CD14-positive monocyte (primary cell): Measurements from ENCODE around the gene DCLK1. TPM values are rescaled to one million over a fixed set of nuclear protein-coding genes. Genes with fewer than 3 reads are reported as not detected.

Experiments
- DNase-seq, 3 donors: peaks; one replicate each; pipeline ENCODE4 v3.0.0-alpha.2; 2011 to 2022
- H2AFZ ChIP-seq: 2 replicates; pipeline ENCODE4 v1.6.0; 2012; ENCODE audit warnings: mild to moderate bottlenecking, low read depth, low read length, inconsistent platforms; ENCODE audit not compliant: insufficient read depth, poor library complexity, severe bottlenecking
- H3K27ac ChIP-seq, 2 donors: 1 replicate in 1 of 2; 2 replicates in 1 of 2; pipeline ENCODE4 v1.5.1; 2012 to 2013; ENCODE audit warnings: low read length in 2 of 2, control low read depth in 1 of 2, inconsistent platforms in 1 of 2, low read depth in 1 of 2, mild to moderate bottlenecking in 1 of 2
- H3K27me3 ChIP-seq, 2 donors: one replicate each; pipeline versions ENCODE4 v1.6.0 to v1.6.1; 2011 to 2013; ENCODE audit warnings: low read length in 2 of 2; ENCODE audit not compliant: control insufficient read depth in 2 of 2, insufficient read depth in 2 of 2
- H3K36me3 ChIP-seq, 2 donors: replicated peaks in 1 of 2; 1 replicate in 1 of 2; 2 replicates in 1 of 2; pipeline versions ENCODE4 v1.5.1 to v1.6.1; 2012 to 2013; ENCODE audit warnings: low read length in 2 of 2, control low read depth in 1 of 2, inconsistent platforms in 1 of 2, mild to moderate bottlenecking in 1 of 2; ENCODE audit not compliant: insufficient read depth in 2 of 2, control insufficient read depth in 1 of 2
- H3K4me1 ChIP-seq, 2 donors: 1 replicate in 1 of 2; 2 replicates in 1 of 2; pipeline versions ENCODE4 v1.5.1 to v1.6.1; 2012 to 2013; ENCODE audit warnings: low read length in 2 of 2, control low read depth in 1 of 2, inconsistent platforms in 1 of 2, mild to moderate bottlenecking in 1 of 2, moderate library complexity in 1 of 2; ENCODE audit not compliant: insufficient read depth in 2 of 2, control insufficient read depth in 1 of 2
- H3K4me2 ChIP-seq: replicated peaks from 2 replicates; pipeline ENCODE3; 2012; ENCODE audit warnings: low read length, moderate library complexity, mild to moderate bottlenecking; ENCODE audit not compliant: poor library complexity, severe bottlenecking; ENCODE audit errors: extremely low read depth
- H3K4me3 ChIP-seq, 3 experiments: fragments of 200-600 bp in 1 of 3; sonication (generic) in 1 of 3; replicated peaks in 1 of 3; 1 replicate in 2 of 3; 2 replicates in 1 of 3; pipeline ENCODE4 v1.5.1; 2011 to 2013; ENCODE audit warnings: low read length in 3 of 3, mild to moderate bottlenecking in 3 of 3, control low read depth in 2 of 3, low read depth in 2 of 3, inconsistent platforms in 1 of 3, moderate library complexity in 1 of 3
- H3K79me2 ChIP-seq: 2 replicates; pipeline ENCODE4 v1.6.0; 2012; ENCODE audit warnings: mild to moderate bottlenecking, control low read depth, inconsistent platforms, low read length, moderate library complexity; ENCODE audit not compliant: insufficient read depth
- H3K9ac ChIP-seq: 2 replicates; pipeline ENCODE4 v1.6.0; 2017; ENCODE audit warnings: low read length, mild to moderate bottlenecking; ENCODE audit not compliant: insufficient read depth, poor library complexity, severe bottlenecking
- H3K9me3 ChIP-seq, 2 donors: replicated peaks in 1 of 2; 1 replicate in 1 of 2; 2 replicates in 1 of 2; pipeline versions ENCODE4 v1.5.1 to v1.6.1; 2012 to 2013; ENCODE audit warnings: low read length in 2 of 2, control low read depth in 1 of 2; ENCODE audit not compliant: control insufficient read depth in 1 of 2, insufficient read depth in 1 of 2
- H4K20me1 ChIP-seq: 2 replicates; pipeline ENCODE4 v1.6.0; 2012; ENCODE audit warnings: mild to moderate bottlenecking, low read length, control low read depth, moderate library complexity; ENCODE audit not compliant: insufficient read depth
- H3K27ac Mint-ChIP-seq, 7 donors: one replicate each; pipeline ENCODE4 v1.8.0; 2020; ENCODE audit warnings: mild to moderate bottlenecking in 7 of 7, mixed read lengths in 7 of 7, moderate library complexity in 6 of 7, inconsistent platforms in 2 of 7
- H3K27me3 Mint-ChIP-seq, 3 donors: one replicate each; pipeline ENCODE4 v1.8.0; 2021 to 2022; ENCODE audit warnings: low read depth in 3 of 3, mild to moderate bottlenecking in 3 of 3, mixed read lengths in 3 of 3, moderate library complexity in 3 of 3, inconsistent platforms in 1 of 3
- H3K36me3 Mint-ChIP-seq, 2 donors: one replicate each; pipeline ENCODE4 v1.8.0; 2020; ENCODE audit warnings: mixed read lengths in 2 of 2, inconsistent platforms in 1 of 2, mild to moderate bottlenecking in 1 of 2
- H3K4me1 Mint-ChIP-seq: one replicate; pipeline ENCODE4 v1.8.0; 2020; ENCODE audit warnings: mild to moderate bottlenecking, mixed read lengths
- H3K4me3 Mint-ChIP-seq, 2 donors: one replicate each; pipeline ENCODE4 v1.8.0; 2020; ENCODE audit warnings: mild to moderate bottlenecking in 2 of 2, mixed read lengths in 2 of 2, moderate library complexity in 1 of 2
- H3K9me3 Mint-ChIP-seq, 7 donors: one replicate each; pipeline ENCODE4 v1.8.0; 2020 to 2022; ENCODE audit warnings: mixed read lengths in 7 of 7, mild to moderate bottlenecking in 6 of 7, moderate library complexity in 6 of 7, inconsistent platforms in 2 of 7
- WGBS: methylation state at CpG from one replicate; pipeline ENCODE4 v1.1.5; 2013; ENCODE audit warnings: missing lambda C conversion rate; ENCODE audit not compliant: insufficient coverage; 5-methylcytosine and 5-hydroxymethylcytosine counted together
- intact Hi-C, 2 donors: fragments of 100-400 bp; cut with micrococcal nuclease; formaldehyde crosslinking; loops; one replicate each; pipeline versions ENCODE4 v1.15.0 to v1.15.1; 2023
- polyA plus RNA-seq, 3 donors: library from polyadenylated mRNA; depleted of rRNA in 1 of 3; unstranded in 2 of 3; stranded (reverse) in 1 of 3; fragments of 300-500 nt in 2 of 3; fragments of >200 nt in 1 of 3; fragmentation: Illumina TruSeq in 2 of 3; gene quantifications; 1 replicate in 2 of 3; 2 replicates in 1 of 3; pipeline ENCODE4 v1.2.3, GENCODE V29; 2012 to 2021
- TF ChIP-seq, protein P1 (sequence below): fragments of 200-600 bp; IDR thresholded peaks from one replicate; pipeline ENCODE4 v1.8.0; 2022; ENCODE audit warnings: antibody characterized with exemption, mild to moderate bottlenecking

DCLK1 gene
- polyA plus RNA-seq, 3 donors, result not detected

- intact Hi-C loops, result no loop called here
- Mint-ChIP-seq H3K4me1 (no peaks in the 10 kb centered on the region), H3K36me3 (no peaks in the 10 kb centered on the region), H3K9me3 (peaks cover 0 to 3% (median 0%) of the 10 kb centered on the region in 7 donors), H3K4me3 (no peak overlapping the region), H3K27ac (no peak overlapping the region), H3K27me3 (no peaks in the 10 kb centered on the region)
- TF ChIP-seq, protein P1, sequence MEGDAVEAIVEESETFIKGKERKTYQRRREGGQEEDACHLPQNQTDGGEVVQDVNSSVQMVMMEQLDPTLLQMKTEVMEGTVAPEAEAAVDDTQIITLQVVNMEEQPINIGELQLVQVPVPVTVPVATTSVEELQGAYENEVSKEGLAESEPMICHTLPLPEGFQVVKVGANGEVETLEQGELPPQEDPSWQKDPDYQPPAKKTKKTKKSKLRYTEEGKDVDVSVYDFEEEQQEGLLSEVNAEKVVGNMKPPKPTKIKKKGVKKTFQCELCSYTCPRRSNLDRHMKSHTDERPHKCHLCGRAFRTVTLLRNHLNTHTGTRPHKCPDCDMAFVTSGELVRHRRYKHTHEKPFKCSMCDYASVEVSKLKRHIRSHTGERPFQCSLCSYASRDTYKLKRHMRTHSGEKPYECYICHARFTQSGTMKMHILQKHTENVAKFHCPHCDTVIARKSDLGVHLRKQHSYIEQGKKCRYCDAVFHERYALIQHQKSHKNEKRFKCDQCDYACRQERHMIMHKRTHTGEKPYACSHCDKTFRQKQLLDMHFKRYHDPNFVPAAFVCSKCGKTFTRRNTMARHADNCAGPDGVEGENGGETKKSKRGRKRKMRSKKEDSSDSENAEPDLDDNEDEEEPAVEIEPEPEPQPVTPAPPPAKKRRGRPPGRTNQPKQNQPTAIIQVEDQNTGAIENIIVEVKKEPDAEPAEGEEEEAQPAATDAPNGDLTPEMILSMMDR, result no peak
- WGBS, result 50% methylated on average over 1 of the region's 3 CpGs
- H3K27me3 ChIP-seq, result no peaks in the 10 kb centered on the region
- no peak overlapping the region for H3K27ac ChIP-seq
- no peak overlapping the region for H3K4me2 ChIP-seq
- no peaks in the 10 kb centered on the region for H3K79me2 ChIP-seq
- H3K4me3 ChIP-seq, result no peak overlapping the region
- no peak for DNase-seq
- H3K4me1 ChIP-seq, result no peaks in the 10 kb centered on the region
- H3K9me3 ChIP-seq, result no peaks in the 10 kb centered on the region
- no peak overlapping the region for H2AFZ ChIP-seq
- no peaks in the 10 kb centered on the region for H3K36me3 ChIP-seq
- H4K20me1 ChIP-seq, result no peaks in the 10 kb centered on the region
- no peak overlapping the region for H3K9ac ChIP-seq
Observed at GRCh38 chr13:36046672-36047071, 84.5 kb downstream of the DCLK1 start.

DNA sequence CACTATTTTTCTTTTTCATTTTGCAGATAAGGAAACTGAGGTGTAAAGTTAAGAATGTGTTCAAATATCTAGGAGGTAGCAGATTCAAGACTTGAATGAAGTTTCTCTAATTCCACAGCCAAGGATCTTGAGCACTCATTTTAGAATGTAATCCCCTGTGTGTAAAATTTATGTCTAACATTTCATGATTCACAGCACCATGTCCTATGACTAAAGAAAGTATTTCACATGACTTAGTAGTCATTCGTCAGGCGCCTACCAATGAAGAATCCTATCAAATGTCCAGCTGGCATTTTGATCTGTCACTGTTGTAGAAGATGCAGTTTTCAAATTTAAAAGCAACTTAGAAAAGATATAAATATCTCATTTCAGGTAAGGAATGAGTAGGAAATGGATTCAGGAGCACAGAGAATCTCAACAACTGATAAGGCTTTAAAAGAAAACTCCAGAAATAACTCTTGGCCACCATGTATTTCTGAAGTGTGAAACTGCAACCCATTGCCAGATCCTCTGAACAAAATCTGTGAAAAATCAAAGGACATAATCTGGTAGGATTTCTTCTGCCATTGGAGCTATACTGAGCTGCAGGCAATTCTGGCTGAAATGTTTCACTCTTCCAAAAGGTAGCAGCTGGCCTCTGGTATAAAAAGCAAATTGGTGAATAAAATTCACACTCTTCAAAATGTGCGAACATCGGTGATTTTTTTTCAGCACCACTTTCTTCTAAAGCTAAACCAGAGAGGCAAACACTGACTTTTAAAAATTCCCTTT, 92.2 kb downstream of the DCLK1 start:
- intact Hi-C loops, result no loop called here
- Histone ChIP-seq H3K27me3 (no peaks in the 10 kb centered on the region), H3K4me3 (no peak overlapping the region), H3K27ac (no peak overlapping the region), H2AFZ (no peak overlapping the region), H3K9me3 (peaks cover 0 to 3% of the 10 kb centered on the region in 2 donors), H3K9ac (no peak overlapping the region), H4K20me1 (no peaks in the 10 kb centered on the region), H3K4me1 (no peaks in the 10 kb centered on the region), H3K79me2 (no peaks in the 10 kb centered on the region), H3K4me2 (no peak overlapping the region), H3K36me3 (no peaks in the 10 kb centered on the region)
- H3K4me1 Mint-ChIP-seq, result no peaks in the 10 kb centered on the region
- H3K27ac Mint-ChIP-seq, result no peak overlapping the region
- TF ChIP-seq, protein P1, result no peak
- peaks cover 0 to 5% (median 2%) of the 10 kb centered on the region in 7 donors for H3K9me3 Mint-ChIP-seq
- no peaks in the 10 kb centered on the region for H3K36me3 Mint-ChIP-seq
- DNase-seq, result no peak
- no CpG with 5 or more reads among the region's 4 CpGs for WGBS
- H3K27me3 Mint-ChIP-seq, result peaks cover 0 to 2% (median 1%) of the 10 kb centered on the region in 3 donors
- no peak overlapping the region for H3K4me3 Mint-ChIP-seq
